CD14-positive monocyte (primary cell): ENCODE measurements around the gene ELOVL6. TPM values are rescaled to one million over a fixed set of nuclear protein-coding genes. Genes with fewer than 3 reads are reported as not detected.

Source experiments
- DNase-seq, 3 donors: peaks; one replicate each; pipeline ENCODE4 v3.0.0-alpha.2; 2011 to 2022
- H2AFZ ChIP-seq: 2 replicates; pipeline ENCODE4 v1.6.0; 2012; ENCODE audit warnings: mild to moderate bottlenecking, low read depth, low read length, inconsistent platforms; ENCODE audit not compliant: insufficient read depth, poor library complexity, severe bottlenecking
- H3K27ac ChIP-seq, 2 donors: 1 replicate in 1 of 2; 2 replicates in 1 of 2; pipeline ENCODE4 v1.5.1; 2012 to 2013; ENCODE audit warnings: low read length in 2 of 2, control low read depth in 1 of 2, inconsistent platforms in 1 of 2, low read depth in 1 of 2, mild to moderate bottlenecking in 1 of 2
- H3K27me3 ChIP-seq, 2 donors: one replicate each; pipeline versions ENCODE4 v1.6.0 to v1.6.1; 2011 to 2013; ENCODE audit warnings: low read length in 2 of 2; ENCODE audit not compliant: control insufficient read depth in 2 of 2, insufficient read depth in 2 of 2
- H3K36me3 ChIP-seq, 2 donors: replicated peaks in 1 of 2; 1 replicate in 1 of 2; 2 replicates in 1 of 2; pipeline versions ENCODE4 v1.5.1 to v1.6.1; 2012 to 2013; ENCODE audit warnings: low read length in 2 of 2, control low read depth in 1 of 2, inconsistent platforms in 1 of 2, mild to moderate bottlenecking in 1 of 2; ENCODE audit not compliant: insufficient read depth in 2 of 2, control insufficient read depth in 1 of 2
- H3K4me1 ChIP-seq, 2 donors: 1 replicate in 1 of 2; 2 replicates in 1 of 2; pipeline versions ENCODE4 v1.5.1 to v1.6.1; 2012 to 2013; ENCODE audit warnings: low read length in 2 of 2, control low read depth in 1 of 2, inconsistent platforms in 1 of 2, mild to moderate bottlenecking in 1 of 2, moderate library complexity in 1 of 2; ENCODE audit not compliant: insufficient read depth in 2 of 2, control insufficient read depth in 1 of 2
- H3K4me2 ChIP-seq: replicated peaks from 2 replicates; pipeline ENCODE3; 2012; ENCODE audit warnings: low read length, moderate library complexity, mild to moderate bottlenecking; ENCODE audit not compliant: poor library complexity, severe bottlenecking; ENCODE audit errors: extremely low read depth
- H3K4me3 ChIP-seq, 3 experiments: fragments of 200-600 bp in 1 of 3; sonication (generic) in 1 of 3; replicated peaks in 1 of 3; 1 replicate in 2 of 3; 2 replicates in 1 of 3; pipeline ENCODE4 v1.5.1; 2011 to 2013; ENCODE audit warnings: low read length in 3 of 3, mild to moderate bottlenecking in 3 of 3, control low read depth in 2 of 3, low read depth in 2 of 3, inconsistent platforms in 1 of 3, moderate library complexity in 1 of 3
- H3K79me2 ChIP-seq: 2 replicates; pipeline ENCODE4 v1.6.0; 2012; ENCODE audit warnings: mild to moderate bottlenecking, control low read depth, inconsistent platforms, low read length, moderate library complexity; ENCODE audit not compliant: insufficient read depth
- H3K9ac ChIP-seq: 2 replicates; pipeline ENCODE4 v1.6.0; 2017; ENCODE audit warnings: low read length, mild to moderate bottlenecking; ENCODE audit not compliant: insufficient read depth, poor library complexity, severe bottlenecking
- H3K9me3 ChIP-seq, 2 donors: replicated peaks in 1 of 2; 1 replicate in 1 of 2; 2 replicates in 1 of 2; pipeline versions ENCODE4 v1.5.1 to v1.6.1; 2012 to 2013; ENCODE audit warnings: low read length in 2 of 2, control low read depth in 1 of 2; ENCODE audit not compliant: control insufficient read depth in 1 of 2, insufficient read depth in 1 of 2
- H4K20me1 ChIP-seq: 2 replicates; pipeline ENCODE4 v1.6.0; 2012; ENCODE audit warnings: mild to moderate bottlenecking, low read length, control low read depth, moderate library complexity; ENCODE audit not compliant: insufficient read depth
- H3K27ac Mint-ChIP-seq, 7 donors: one replicate each; pipeline ENCODE4 v1.8.0; 2020; ENCODE audit warnings: mild to moderate bottlenecking in 7 of 7, mixed read lengths in 7 of 7, moderate library complexity in 6 of 7, inconsistent platforms in 2 of 7
- H3K27me3 Mint-ChIP-seq, 3 donors: one replicate each; pipeline ENCODE4 v1.8.0; 2021 to 2022; ENCODE audit warnings: low read depth in 3 of 3, mild to moderate bottlenecking in 3 of 3, mixed read lengths in 3 of 3, moderate library complexity in 3 of 3, inconsistent platforms in 1 of 3
- H3K36me3 Mint-ChIP-seq, 2 donors: one replicate each; pipeline ENCODE4 v1.8.0; 2020; ENCODE audit warnings: mixed read lengths in 2 of 2, inconsistent platforms in 1 of 2, mild to moderate bottlenecking in 1 of 2
- H3K4me1 Mint-ChIP-seq: one replicate; pipeline ENCODE4 v1.8.0; 2020; ENCODE audit warnings: mild to moderate bottlenecking, mixed read lengths
- H3K4me3 Mint-ChIP-seq, 2 donors: one replicate each; pipeline ENCODE4 v1.8.0; 2020; ENCODE audit warnings: mild to moderate bottlenecking in 2 of 2, mixed read lengths in 2 of 2, moderate library complexity in 1 of 2
- H3K9me3 Mint-ChIP-seq, 7 donors: one replicate each; pipeline ENCODE4 v1.8.0; 2020 to 2022; ENCODE audit warnings: mixed read lengths in 7 of 7, mild to moderate bottlenecking in 6 of 7, moderate library complexity in 6 of 7, inconsistent platforms in 2 of 7
- CTCF ChIP-seq: fragments of 200-600 bp; IDR thresholded peaks from one replicate; pipeline ENCODE4 v1.8.0; 2022; ENCODE audit warnings: antibody characterized with exemption, mild to moderate bottlenecking
- WGBS: methylation state at CpG from one replicate; pipeline ENCODE4 v1.1.5; 2013; ENCODE audit warnings: missing lambda C conversion rate; ENCODE audit not compliant: insufficient coverage; 5-methylcytosine and 5-hydroxymethylcytosine counted together
- intact Hi-C, 2 donors: fragments of 100-400 bp; cut with micrococcal nuclease; formaldehyde crosslinking; loops; one replicate each; pipeline versions ENCODE4 v1.15.0 to v1.15.1; 2023
- polyA plus RNA-seq, 3 donors: library from polyadenylated mRNA; depleted of rRNA in 1 of 3; unstranded in 2 of 3; stranded (reverse) in 1 of 3; fragments of 300-500 nt in 2 of 3; fragments of >200 nt in 1 of 3; fragmentation: Illumina TruSeq in 2 of 3; gene quantifications; 1 replicate in 2 of 3; 2 replicates in 1 of 3; pipeline ENCODE4 v1.2.3, GENCODE V29; 2012 to 2021

ELOVL6 gene
- polyA plus RNA-seq, 3 donors: 0.11 to 0.19 TPM; not detected in 1

GRCh38 chr4:110156442-110156841 lies 42.0 kb downstream of the ELOVL6 start:
- Histone ChIP-seq H2AFZ (no peak overlapping the region), H4K20me1 (no peaks in the 10 kb centered on the region), H3K9ac (no peak overlapping the region), H3K9me3 (no peaks in the 10 kb centered on the region), H3K36me3 (no peaks in the 10 kb centered on the region), H3K79me2 (no peaks in the 10 kb centered on the region), H3K4me2 (no peak overlapping the region), H3K4me3 (no peak overlapping the region), H3K4me1 (no peaks in the 10 kb centered on the region), H3K27ac (no peak overlapping the region), H3K27me3 (no peaks in the 10 kb centered on the region)
- Mint-ChIP-seq H3K27me3 (no peaks in the 10 kb centered on the region), H3K9me3 (no peaks in the 10 kb centered on the region), H3K4me3 (no peak overlapping the region), H3K4me1 (no peaks in the 10 kb centered on the region), H3K36me3 (no peaks in the 10 kb centered on the region), H3K27ac (no peak overlapping the region)
- TF ChIP-seq CTCF: no peak
- WGBS: 100% methylated on average over 3 of the region's 6 CpGs
- intact Hi-C loops: no loop called here
- no peak for DNase-seq

DNA sequence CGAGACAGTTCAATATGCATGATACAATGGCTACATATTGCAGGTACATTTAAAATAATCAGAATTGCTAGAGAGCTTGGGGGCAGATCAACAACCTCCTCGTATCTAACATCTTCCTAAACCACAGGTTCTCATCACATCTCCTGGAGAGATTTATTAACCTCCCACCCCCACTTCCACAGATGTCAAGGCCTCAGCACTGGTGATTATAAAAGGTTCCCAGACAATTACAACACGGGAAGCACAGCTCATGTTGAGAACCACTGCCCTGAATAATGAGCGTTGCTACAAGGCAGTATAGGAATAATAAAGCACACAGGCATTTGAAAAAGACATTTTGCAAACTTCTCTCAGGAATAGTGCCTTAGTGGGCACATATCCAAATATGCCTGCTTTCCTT lies 42.8 kb downstream of the ELOVL6 start:
- H3K9me3 ChIP-seq: no peaks in the 10 kb centered on the region
- no peak for TF ChIP-seq CTCF
- H3K27ac ChIP-seq: no peak overlapping the region
- no peaks in the 10 kb centered on the region for H4K20me1 ChIP-seq
- Mint-ChIP-seq H3K36me3 (no peaks in the 10 kb centered on the region), H3K9me3 (no peaks in the 10 kb centered on the region), H3K4me1 (no peaks in the 10 kb centered on the region), H3K4me3 (no peak overlapping the region), H3K27ac (no peak overlapping the region), H3K27me3 (no peaks in the 10 kb centered on the region)
- 0% methylated on average over 1 of the region's 4 CpGs for WGBS
- intact Hi-C loops: no loop called here
- no peak overlapping the region for H3K9ac ChIP-seq
- no peak overlapping the region for H3K4me3 ChIP-seq
- no peaks in the 10 kb centered on the region for H3K79me2 ChIP-seq
- H3K4me1 ChIP-seq: no peaks in the 10 kb centered on the region
- H3K27me3 ChIP-seq: no peaks in the 10 kb centered on the region
- H2AFZ ChIP-seq: no peak overlapping the region
- no peak overlapping the region for H3K4me2 ChIP-seq
- no peak for DNase-seq
- H3K36me3 ChIP-seq: no peaks in the 10 kb centered on the region
